Chondrocyte (in vitro differentiated cells): Measurements from ENCODE around the gene THAP12. TPM values are rescaled to one million over a fixed set of nuclear protein-coding genes. Genes with fewer than 3 reads are reported as not detected.

Experiments
- DNase-seq: peaks from one replicate; pipeline ENCODE4 v3.0.0; 2021; ENCODE audit warnings: mixed read lengths, low spot score
- H3K27ac Mint-ChIP-seq: one replicate; pipeline ENCODE4 v1.8.0; 2021; ENCODE audit warnings: mild to moderate bottlenecking, moderate library complexity, mixed read lengths; ENCODE audit not compliant: unreplicated experiment
- H3K27me3 Mint-ChIP-seq: 2 replicates; pipeline ENCODE4 v1.8.0; 2021; ENCODE audit warnings: low read depth, mixed read lengths
- H3K36me3 Mint-ChIP-seq: 2 replicates; pipeline ENCODE4 v1.8.0; 2021; ENCODE audit warnings: low read depth, mixed read lengths
- H3K4me1 Mint-ChIP-seq: 2 replicates; pipeline ENCODE4 v1.8.0; 2021; ENCODE audit warnings: low read depth, mild to moderate bottlenecking, mixed read lengths
- H3K4me3 Mint-ChIP-seq: one replicate; pipeline ENCODE4 v1.8.0; 2021; ENCODE audit warnings: mild to moderate bottlenecking, moderate library complexity, mixed read lengths; ENCODE audit not compliant: unreplicated experiment
- H3K9me3 Mint-ChIP-seq: 2 replicates; pipeline ENCODE4 v1.8.0; 2021; ENCODE audit warnings: low read depth, mixed read lengths
- CTCF ChIP-seq: fragments of 200-600 bp; sonication (generic); IDR thresholded peaks from 2 replicates; pipeline ENCODE4 v1.5.0; 2021; ENCODE audit warnings: antibody characterized with exemption, mild to moderate bottlenecking, moderate library complexity
- total RNA-seq: library from RNA; stranded (reverse); gene quantifications from 3 replicates; pipeline ENCODE4 v1.2.1, GENCODE V29; 2021

THAP12 gene
- total RNA-seq, 1 donor from 2014 or later: 32.8 TPM

GRCh38 chr11:76348348-76348747 is 32.6 kb downstream of the THAP12 start:
- peaks cover 26% of the 10 kb centered on the region for H3K36me3 Mint-ChIP-seq
- no peak overlapping the region for H3K27ac Mint-ChIP-seq
- no peaks in the 10 kb centered on the region for H3K27me3 Mint-ChIP-seq
- no peak for TF ChIP-seq CTCF
- H3K4me1 Mint-ChIP-seq: no peaks in the 10 kb centered on the region
- no peak overlapping the region for H3K4me3 Mint-ChIP-seq
- DNase-seq: no peak
- no peaks in the 10 kb centered on the region for H3K9me3 Mint-ChIP-seq

DNA sequence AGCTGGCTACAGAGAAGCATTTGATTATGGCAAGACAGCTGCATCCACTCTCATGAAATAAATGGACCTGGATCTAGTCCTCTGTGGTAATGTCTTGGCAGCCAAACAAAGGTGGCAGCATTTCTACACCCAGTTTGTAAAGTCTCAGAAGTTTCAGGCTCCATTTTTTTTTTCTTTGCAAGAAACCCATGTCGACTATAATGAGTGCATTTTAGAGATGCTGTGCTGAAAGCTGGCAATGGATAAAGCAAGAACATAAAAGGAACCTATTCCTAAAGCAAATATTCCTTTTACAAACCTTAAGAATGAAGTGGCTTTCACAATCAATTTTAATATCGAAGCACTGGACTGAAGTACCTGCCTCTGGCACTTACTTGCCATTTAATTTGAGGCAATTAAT is 33.5 kb downstream of the THAP12 start:
- Mint-ChIP-seq H3K4me3 (no peak overlapping the region), H3K36me3 (peaks cover 19% of the 10 kb centered on the region), H3K4me1 (no peaks in the 10 kb centered on the region), H3K9me3 (no peaks in the 10 kb centered on the region), H3K27ac (no peak overlapping the region), H3K27me3 (no peaks in the 10 kb centered on the region)
- DNase-seq: no peak
- no peak for TF ChIP-seq CTCF

- H3K9me3 Mint-ChIP-seq: peaks cover 5% of the 10 kb centered on the region
- TF ChIP-seq CTCF: no peak
- H3K27me3 Mint-ChIP-seq: no peaks in the 10 kb centered on the region
- no peak overlapping the region for H3K4me3 Mint-ChIP-seq
- H3K27ac Mint-ChIP-seq: peak overlapping the region; percentile 57
- H3K36me3 Mint-ChIP-seq: no peaks in the 10 kb centered on the region
- peaks cover 5% of the 10 kb centered on the region for H3K4me1 Mint-ChIP-seq
- DNase-seq: no peak
Observed at GRCh38 chr11:76339221-76339620, 41.7 kb downstream of the THAP12 start.

DNA sequence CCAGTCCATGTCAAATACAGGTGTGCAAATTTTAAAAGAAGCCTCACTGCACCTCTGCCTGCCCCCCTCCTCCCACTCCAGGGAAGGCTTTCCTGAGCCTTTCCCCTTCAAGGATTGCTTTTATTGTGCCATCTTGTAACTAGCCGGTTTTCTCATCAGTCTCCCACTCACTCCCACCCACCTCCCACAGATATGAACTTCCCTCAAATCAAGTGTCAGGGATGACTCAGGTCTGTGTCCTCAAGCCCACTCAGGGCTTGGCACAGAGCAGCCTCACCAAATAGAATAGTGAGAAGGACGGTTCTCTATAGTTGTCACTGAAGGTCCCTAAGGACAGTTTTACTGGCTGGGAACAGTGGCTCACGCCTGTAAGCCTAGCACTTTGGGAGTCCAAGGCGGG is 43.0 kb downstream of the THAP12 start:
- no peak for TF ChIP-seq CTCF
- DNase-seq: peak; percentile 24
- peaks cover 5% of the 10 kb centered on the region for H3K4me1 Mint-ChIP-seq
- no peaks in the 10 kb centered on the region for H3K27me3 Mint-ChIP-seq
- peaks cover 5% of the 10 kb centered on the region for H3K9me3 Mint-ChIP-seq
- no peak overlapping the region for H3K4me3 Mint-ChIP-seq
- H3K27ac Mint-ChIP-seq: no peak overlapping the region
- H3K36me3 Mint-ChIP-seq: no peaks in the 10 kb centered on the region

- no peak overlapping the region for H3K27ac Mint-ChIP-seq
- no peaks in the 10 kb centered on the region for H3K27me3 Mint-ChIP-seq
- H3K9me3 Mint-ChIP-seq: peaks cover 5% of the 10 kb centered on the region
- H3K4me1 Mint-ChIP-seq: peaks cover 5% of the 10 kb centered on the region
- no peak for TF ChIP-seq CTCF
- no peak overlapping the region for H3K4me3 Mint-ChIP-seq
- H3K36me3 Mint-ChIP-seq: no peaks in the 10 kb centered on the region
- peak; percentile 8 for DNase-seq
Observed at GRCh38 chr11:76337469-76337868, 43.5 kb downstream of the THAP12 start.
